GM13976 (cell line): Measurements from ENCODE around the gene TBC1D22A.

Experiments
- DNase-seq: peaks from one replicate; pipeline ENCODE4 v3.0.0; 2012; ENCODE audit warnings: low spot score
- in situ Hi-C: fragments of 300-500 bp; cut with MboI; formaldehyde crosslinking; loops from one replicate; pipeline ENCODE4 v1.12.0; 2022; ENCODE audit warnings: low sequenced_read_pairs, mixed read lengths, inconsistent platforms; ENCODE audit not compliant: unreplicated experiment
- TF ChIP-seq, protein P1 (sequence below): IDR thresholded peaks from 2 replicates; pipeline ENCODE4 v1.5.1; 2012; ENCODE audit warnings: borderline replicate concordance, mild to moderate bottlenecking; ENCODE audit not compliant: insufficient read depth; ENCODE audit errors: extremely low read depth, missing control alignments, control extremely low read depth

Gene TBC1D22A

GRCh38 chr22:46764779-46765485 is 2.5 kb downstream of the TBC1D22A start:
- in situ Hi-C loops = no loop called here
- TF ChIP-seq, protein P1, sequence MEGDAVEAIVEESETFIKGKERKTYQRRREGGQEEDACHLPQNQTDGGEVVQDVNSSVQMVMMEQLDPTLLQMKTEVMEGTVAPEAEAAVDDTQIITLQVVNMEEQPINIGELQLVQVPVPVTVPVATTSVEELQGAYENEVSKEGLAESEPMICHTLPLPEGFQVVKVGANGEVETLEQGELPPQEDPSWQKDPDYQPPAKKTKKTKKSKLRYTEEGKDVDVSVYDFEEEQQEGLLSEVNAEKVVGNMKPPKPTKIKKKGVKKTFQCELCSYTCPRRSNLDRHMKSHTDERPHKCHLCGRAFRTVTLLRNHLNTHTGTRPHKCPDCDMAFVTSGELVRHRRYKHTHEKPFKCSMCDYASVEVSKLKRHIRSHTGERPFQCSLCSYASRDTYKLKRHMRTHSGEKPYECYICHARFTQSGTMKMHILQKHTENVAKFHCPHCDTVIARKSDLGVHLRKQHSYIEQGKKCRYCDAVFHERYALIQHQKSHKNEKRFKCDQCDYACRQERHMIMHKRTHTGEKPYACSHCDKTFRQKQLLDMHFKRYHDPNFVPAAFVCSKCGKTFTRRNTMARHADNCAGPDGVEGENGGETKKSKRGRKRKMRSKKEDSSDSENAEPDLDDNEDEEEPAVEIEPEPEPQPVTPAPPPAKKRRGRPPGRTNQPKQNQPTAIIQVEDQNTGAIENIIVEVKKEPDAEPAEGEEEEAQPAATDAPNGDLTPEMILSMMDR = no peak
- DNase-seq = no peak

GRCh38 chr22:46766611-46767010 is 4.2 kb downstream of the TBC1D22A start:
- in situ Hi-C loops = no loop called here
- TF ChIP-seq, protein P1 = no peak

GRCh38 chr22:46767249-46767985 is 5.0 kb downstream of the TBC1D22A start:
- in situ Hi-C loops = no loop called here
- DNase-seq = no peak
- TF ChIP-seq, protein P1 = no peak

More at GRCh38 chr22:46766611-46767010, 4.2 kb downstream of the TBC1D22A start:
- DNase-seq = no peak

DNA sequence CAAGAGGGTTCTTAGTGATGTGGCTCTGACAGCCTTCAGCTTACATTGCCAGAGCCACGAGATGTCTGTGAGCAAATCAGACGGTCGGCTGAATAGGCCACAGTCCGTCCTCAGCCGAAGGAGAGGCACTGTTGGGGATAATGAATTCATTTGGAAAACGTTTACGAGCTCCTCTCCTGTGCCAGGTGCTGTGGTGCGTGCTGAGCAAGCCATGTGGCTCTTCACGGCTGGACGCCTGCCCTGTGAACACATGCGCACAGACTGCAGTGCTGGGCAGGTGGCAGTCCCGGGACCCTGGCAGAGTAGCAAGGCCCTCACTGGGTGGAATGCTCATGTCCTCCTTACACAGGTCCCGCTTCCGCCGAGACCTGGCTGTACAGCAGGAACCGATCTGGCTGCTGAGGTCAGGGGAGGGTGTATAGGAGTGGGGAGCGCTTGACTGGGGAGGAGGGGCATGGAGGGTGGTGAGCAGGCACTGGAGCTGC is 6.8 kb downstream of the TBC1D22A start:
- in situ Hi-C loops = no loop called here
- TF ChIP-seq, protein P1 = no peak
- DNase-seq = peak; percentile 41

- in situ Hi-C loops = no loop called here
- TF ChIP-seq, protein P1 = no peak
- no peak for DNase-seq
Measured at GRCh38 chr22:46769706-46770105, 7.3 kb downstream of the TBC1D22A start.

- DNase-seq = no peak
- TF ChIP-seq, protein P1 = no peak
Measured at GRCh38 chr22:46770151-46770641, 7.7 kb downstream of the TBC1D22A start.

More at GRCh38 chr22:46770151-46770641, 7.7 kb downstream of the TBC1D22A start:
- in situ Hi-C loops = no loop called here
